Keratinocyte (primary cell): ENCODE measurements around the gene VRK2. TPM values are rescaled to one million over a fixed set of nuclear protein-coding genes. Genes with fewer than 3 reads are reported as not detected.

Experiments
- DNase-seq: peaks from one replicate; pipeline ENCODE4 v3.0.0-alpha.2; 2011; ENCODE audit warnings: low read depth, missing footprints, low spot score
- FAIRE-seq: peaks from 2 replicates; lab custom pipeline; 2011; peaks lifted over from hg19 to GRCh38; lab: Jason Lieb, UNC
- H2AFZ ChIP-seq: 2 replicates; pipeline ENCODE4 v1.6.0; 2012; ENCODE audit warnings: low read length, control low read depth, inconsistent platforms; ENCODE audit not compliant: control insufficient read depth
- H3K27ac ChIP-seq: 2 replicates; pipeline ENCODE4 v1.5.1; 2011; ENCODE audit warnings: low read length; ENCODE audit not compliant: control insufficient read depth, insufficient read depth
- H3K27me3 ChIP-seq: 3 replicates; pipeline ENCODE4 v1.6.0; 2011; ENCODE audit warnings: low read length; ENCODE audit not compliant: control insufficient read depth, insufficient read depth; ENCODE audit errors: extremely low read depth
- H3K36me3 ChIP-seq, 2 experiments: 2 replicates in 1 of 2; 3 replicates in 1 of 2; pipeline ENCODE4 v1.5.1; 2011; ENCODE audit warnings: low read length in 2 of 2, mild to moderate bottlenecking in 1 of 2; ENCODE audit not compliant: control insufficient read depth in 2 of 2, insufficient read depth in 2 of 2; ENCODE audit errors: extremely low read depth in 1 of 2
- H3K4me1 ChIP-seq: 3 replicates; pipeline ENCODE4 v1.5.1; 2011; ENCODE audit warnings: low read length; ENCODE audit not compliant: control insufficient read depth, insufficient read depth; ENCODE audit errors: extremely low read depth
- H3K4me2 ChIP-seq: 3 replicates; pipeline ENCODE4 v1.6.0; 2011; ENCODE audit warnings: low read depth, low read length; ENCODE audit not compliant: control insufficient read depth, insufficient read depth; ENCODE audit errors: extremely low read depth
- H3K4me3 ChIP-seq, 3 experiments: fragments of 200-600 bp in 1 of 3; sonication (generic) in 1 of 3; 2 replicates in 2 of 3; 3 replicates in 1 of 3; pipeline ENCODE4 v1.5.1; 2011 to 2016; ENCODE audit warnings: low read length in 3 of 3, mild to moderate bottlenecking in 3 of 3, control low read depth in 2 of 3, inconsistent platforms in 1 of 3, low read depth in 1 of 3, mixed read lengths in 1 of 3, mixed run types in 1 of 3, moderate library complexity in 1 of 3; ENCODE audit not compliant: control insufficient read depth in 2 of 3, insufficient read depth in 2 of 3; ENCODE audit errors: extremely low read depth in 1 of 3
- H3K79me2 ChIP-seq: 2 replicates; pipeline ENCODE4 v1.6.0; 2012; ENCODE audit warnings: low read length; ENCODE audit not compliant: control insufficient read depth, insufficient read depth
- H3K9ac ChIP-seq: 3 replicates; pipeline ENCODE4 v1.6.0; 2011; ENCODE audit warnings: low read length; ENCODE audit not compliant: control insufficient read depth, insufficient read depth; ENCODE audit errors: extremely low read depth
- H3K9me1 ChIP-seq: 3 replicates; pipeline ENCODE4 v1.6.0; 2011; ENCODE audit warnings: low read length; ENCODE audit not compliant: control insufficient read depth, insufficient read depth; ENCODE audit errors: extremely low read depth
- H3K9me3 ChIP-seq: 2 replicates; pipeline ENCODE4 v1.5.1; 2012; ENCODE audit warnings: low read depth, low read length; ENCODE audit not compliant: control insufficient read depth
- H4K20me1 ChIP-seq: 3 replicates; pipeline ENCODE4 v1.6.0; 2011; ENCODE audit warnings: low read length; ENCODE audit not compliant: control insufficient read depth, insufficient read depth; ENCODE audit errors: extremely low read depth
- EZH2 ChIP-seq: IDR thresholded peaks from one replicate; pipeline ENCODE4 v1.6.1; 2012; ENCODE audit warnings: inconsistent platforms, mild to moderate bottlenecking, low read length, moderate library complexity
- dilution Hi-C: fragments of 300-500 bp; cut with MboI; formaldehyde crosslinking; loops from one replicate; pipeline ENCODE4 v1.7.0; 2020; ENCODE audit warnings: low sequenced_read_pairs; ENCODE audit not compliant: extremely low pct_ligation_motif_present
- polyA plus RNA-seq, 5 experiments: library from polyadenylated mRNA; depleted of rRNA in 3 of 5; stranded (reverse) in 3 of 5; stranded (forward) in 1 of 5; unstranded in 1 of 5; fragments of >200 nt; gene quantifications; 1 replicate in 1 of 5; 2 replicates in 3 of 5; 3 replicates in 1 of 5; pipeline versions ENCODE4 v1.2.1 to v1.2.3, GENCODE V29; 2011 to 2012; ENCODE audit warnings: missing spikeins in 2 of 5, low read depth in 1 of 5, low replicate concordance in 1 of 5
- TF ChIP-seq, protein P1 (sequence below), 3 experiments: IDR thresholded peaks in 1 of 3; conservative IDR thresholded peaks in 1 of 3; optimal IDR thresholded peaks in 1 of 3; 2 replicates in 2 of 3; 3 replicates in 1 of 3; pipeline versions ENCODE3 to v1.5.1; 2011; ENCODE audit warnings: low read length in 3 of 3, mild to moderate bottlenecking in 3 of 3, moderate library complexity in 2 of 3, control low read depth in 1 of 3, inconsistent platforms in 1 of 3; ENCODE audit not compliant: insufficient read depth in 2 of 3; ENCODE audit errors: extremely low read depth in 1 of 3

The VRK2 gene
- polyA plus RNA-seq, 1 donor (not counting 4 experiments of a cell fraction or from before 2014, with no cell fraction given), result 27.6 TPM

DNA sequence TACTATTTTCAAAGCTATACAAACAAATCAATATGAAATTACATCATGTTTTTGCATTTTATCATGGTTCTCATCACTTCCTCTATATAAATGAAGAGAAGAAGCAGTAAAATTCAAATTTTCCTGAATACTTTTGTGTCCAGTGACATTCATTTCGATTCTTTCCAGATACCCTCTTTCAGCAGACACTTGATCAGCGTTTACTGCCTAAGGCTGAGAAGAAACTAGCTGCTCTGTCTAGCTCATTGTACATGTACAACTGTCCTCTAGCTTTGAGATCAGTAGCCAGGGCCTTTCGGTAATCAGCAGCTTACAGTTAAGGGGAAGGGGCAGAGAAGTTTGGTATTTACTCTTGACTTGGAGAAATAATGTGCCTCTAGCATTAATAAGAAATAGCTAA lies 4.8 kb downstream of the VRK2 start:
- Histone ChIP-seq H3K36me3 (peaks cover 2 to 4% of the 10 kb centered on the region in 2 experiments), H3K9ac (no peak overlapping the region), H3K4me3 (no peak overlapping the region), H3K9me3 (no peaks in the 10 kb centered on the region), H4K20me1 (no peaks in the 10 kb centered on the region), H3K27me3 (no peaks in the 10 kb centered on the region), H3K79me2 (peaks cover 36% of the 10 kb centered on the region), H2AFZ (no peak overlapping the region), H3K4me1 (peaks cover 8% of the 10 kb centered on the region), H3K27ac (no peak overlapping the region), H3K4me2 (no peak overlapping the region), H3K9me1 (peaks cover 1% of the 10 kb centered on the region)
- dilution Hi-C loops, result no loop called here
- TF ChIP-seq EZH2, result no peak
- TF ChIP-seq, protein P1, sequence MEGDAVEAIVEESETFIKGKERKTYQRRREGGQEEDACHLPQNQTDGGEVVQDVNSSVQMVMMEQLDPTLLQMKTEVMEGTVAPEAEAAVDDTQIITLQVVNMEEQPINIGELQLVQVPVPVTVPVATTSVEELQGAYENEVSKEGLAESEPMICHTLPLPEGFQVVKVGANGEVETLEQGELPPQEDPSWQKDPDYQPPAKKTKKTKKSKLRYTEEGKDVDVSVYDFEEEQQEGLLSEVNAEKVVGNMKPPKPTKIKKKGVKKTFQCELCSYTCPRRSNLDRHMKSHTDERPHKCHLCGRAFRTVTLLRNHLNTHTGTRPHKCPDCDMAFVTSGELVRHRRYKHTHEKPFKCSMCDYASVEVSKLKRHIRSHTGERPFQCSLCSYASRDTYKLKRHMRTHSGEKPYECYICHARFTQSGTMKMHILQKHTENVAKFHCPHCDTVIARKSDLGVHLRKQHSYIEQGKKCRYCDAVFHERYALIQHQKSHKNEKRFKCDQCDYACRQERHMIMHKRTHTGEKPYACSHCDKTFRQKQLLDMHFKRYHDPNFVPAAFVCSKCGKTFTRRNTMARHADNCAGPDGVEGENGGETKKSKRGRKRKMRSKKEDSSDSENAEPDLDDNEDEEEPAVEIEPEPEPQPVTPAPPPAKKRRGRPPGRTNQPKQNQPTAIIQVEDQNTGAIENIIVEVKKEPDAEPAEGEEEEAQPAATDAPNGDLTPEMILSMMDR (optimal IDR thresholded peaks at IDR 0.05 in 1 of 3, IDR thresholded peaks at IDR 0.05 in 1 of 3, conservative IDR thresholded peaks at IDR 0.05 in 1 of 3; ENCODE audit: extremely low read depth in 1 of 3, insufficient read depth in 2 of 3, low read length in 3 of 3), result no peak
- DNase-seq (no peak), FAIRE-seq (no peak)

DNA sequence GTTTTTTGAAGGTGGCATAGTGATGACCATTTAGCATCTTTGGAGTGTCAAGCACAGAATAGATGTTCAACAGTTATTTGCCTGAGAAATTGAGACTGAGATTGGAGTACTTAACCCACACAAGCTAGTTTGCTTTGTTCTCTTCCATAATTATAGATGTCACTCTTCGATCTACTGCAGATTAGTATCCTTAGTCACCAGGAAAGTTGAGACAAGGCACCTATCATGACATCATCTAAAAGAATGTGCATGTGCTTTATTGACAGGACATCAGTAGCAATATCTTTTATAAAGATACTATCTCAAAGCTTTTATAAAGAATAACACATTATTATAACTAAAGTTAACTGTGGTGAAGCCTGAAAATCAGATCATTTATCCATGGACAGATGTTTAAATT lies 6.4 kb downstream of the VRK2 start:
- Histone ChIP-seq H3K9ac (no peak overlapping the region), H3K4me2 (no peak overlapping the region), H3K27ac (no peak overlapping the region), H3K4me3 (no peak overlapping the region), H3K79me2 (peaks cover 31% of the 10 kb centered on the region), H3K9me1 (peaks cover 2% of the 10 kb centered on the region), H2AFZ (no peak overlapping the region), H3K9me3 (no peaks in the 10 kb centered on the region), H4K20me1 (no peaks in the 10 kb centered on the region), H3K4me1 (peaks cover 8% of the 10 kb centered on the region), H3K36me3 (peaks cover 4% of the 10 kb centered on the region in 2 experiments), H3K27me3 (no peaks in the 10 kb centered on the region)
- TF ChIP-seq, protein P1 (optimal IDR thresholded peaks at IDR 0.05 in 1 of 3, IDR thresholded peaks at IDR 0.05 in 1 of 3, conservative IDR thresholded peaks at IDR 0.05 in 1 of 3; ENCODE audit: extremely low read depth in 1 of 3, insufficient read depth in 2 of 3, low read length in 3 of 3), result no peak
- no peak for TF ChIP-seq EZH2
- no peak for FAIRE-seq
- DNase-seq, result no peak
- dilution Hi-C loops, result no loop called here
